Activated CD4-positive, alpha-beta T cell treated with anti-CD3 and anti-CD28 coated beads for 36 hours (primary cell): ENCODE data around the gene RNF113B. TPM values are rescaled to one million over a fixed set of nuclear protein-coding genes. Genes with fewer than 3 reads are reported as not detected.

ENCODE experiments used
- microRNA-seq: library from miRNA; unstranded; fragments of <30 nt; microRNA quantifications from one replicate; pipeline ENCODE4 v1.2.0, GENCODE V29; 2021; ENCODE audit warnings: borderline replicate concordance
- total RNA-seq, 2 experiments: library from RNA; stranded (reverse); gene quantifications; one replicate each; pipeline ENCODE4 v1.2.3, GENCODE V29; 2021

The RNF113B gene
- total RNA-seq, 2 experiments from 2014 or later = not detected

Small RNAs within 50 kb of the gene (microRNA-seq; reads per million reads assigned to microRNA genes)
- not detected for gene MIR3170

Other genes starting within 250 kb of the RNF113B start
- gene IPO5, start 223.6 kb downstream of the RNF113B start, total RNA-seq = 100 to 1,000 TPM; 256 to 258 TPM
- under 1 TPM; 0.25 to 0.40 TPM for gene FARP1, start 34.2 kb downstream of the RNF113B start, total RNA-seq